B cell (primary cell): ENCODE results near the gene GPR137B.

ENCODE experiments used
- CTCF ChIP-seq: fragments of 200-600 bp; IDR thresholded peaks from one replicate; pipeline ENCODE4 v1.8.0; 2022; ENCODE audit warnings: antibody characterized with exemption, mild to moderate bottlenecking
- EZH2 ChIP-seq: IDR thresholded peaks from 2 replicates; pipeline ENCODE4 v1.6.1; 2012; ENCODE audit warnings: borderline replicate concordance, low read depth, mild to moderate bottlenecking, moderate library complexity, low read length; ENCODE audit not compliant: insufficient read depth, poor library complexity, severe bottlenecking

GRCh38 chr1:236201786-236202185, 59.4 kb downstream of the GPR137B start:
- TF ChIP-seq CTCF: no peak
- no peak for TF ChIP-seq EZH2
